IPS DF 6.9 (cell line): ENCODE results near the gene BRS3.

ENCODE experiments used
- DNase-seq: peaks from one replicate; pipeline ENCODE4 v3.0.0-alpha.2; 2013; ENCODE audit warnings: low read depth, low spot score
- H3K27ac ChIP-seq: one replicate; pipeline ENCODE4 v1.5.1; 2013; ENCODE audit warnings: low read length, control low read depth
- H3K27me3 ChIP-seq: 2 replicates; pipeline ENCODE4 v1.6.1; 2013; ENCODE audit warnings: mild to moderate bottlenecking, low read length; ENCODE audit not compliant: control insufficient read depth, insufficient read depth
- H3K36me3 ChIP-seq: 2 replicates; pipeline ENCODE4 v1.6.1; 2013; ENCODE audit warnings: low read length; ENCODE audit not compliant: control insufficient read depth, insufficient read depth
- H3K4me1 ChIP-seq: 2 replicates; pipeline ENCODE4 v1.6.1; 2013; ENCODE audit warnings: low read length; ENCODE audit not compliant: control insufficient read depth, insufficient read depth
- H3K4me3 ChIP-seq: 2 replicates; pipeline ENCODE4 v1.5.1; 2013; ENCODE audit warnings: mild to moderate bottlenecking, low read length
- H3K9me3 ChIP-seq: 2 replicates; pipeline ENCODE4 v1.6.1; 2013; ENCODE audit warnings: low read length, inconsistent platforms; ENCODE audit not compliant: control insufficient read depth, insufficient read depth
- WGBS: extraction: QIAGEN DNeasy Blood & Tissue Kit; methylation state at CpG from one replicate; pipeline ENCODE4 v1.1.7; 2013; ENCODE audit warnings: mixed read lengths, missing lambda C conversion rate; ENCODE audit not compliant: insufficient read length, insufficient coverage; 5-methylcytosine and 5-hydroxymethylcytosine counted together

Gene BRS3

DNA sequence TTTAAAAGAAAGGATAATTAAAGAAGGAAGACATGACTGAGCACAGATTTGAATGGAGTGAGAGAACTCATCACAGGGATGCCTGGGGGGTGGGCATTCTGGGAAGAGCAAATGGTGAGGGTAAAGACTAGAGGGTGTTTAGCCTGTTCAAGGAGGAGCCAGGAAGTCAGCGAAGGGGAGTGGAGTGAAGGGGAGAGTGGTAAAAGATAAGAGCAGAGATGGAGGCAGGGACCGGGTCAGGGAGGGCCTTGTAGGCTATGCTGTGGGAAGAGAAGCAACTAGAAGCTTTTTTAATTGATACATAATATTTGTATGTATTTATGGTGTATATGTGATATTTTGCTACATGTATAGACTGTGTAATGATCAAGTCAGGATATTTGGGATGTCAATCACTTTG, 42.0 kb downstream of the BRS3 start:
- Histone ChIP-seq H3K4me1 (no peaks in the 10 kb centered on the region), H3K27ac (no peak overlapping the region), H3K27me3 (no peaks in the 10 kb centered on the region), H3K4me3 (no peak overlapping the region), H3K36me3 (no peaks in the 10 kb centered on the region), H3K9me3 (no peaks in the 10 kb centered on the region)
- no peak for DNase-seq
- no CpG with 5 or more reads among the region's 2 CpGs for WGBS

DNA sequence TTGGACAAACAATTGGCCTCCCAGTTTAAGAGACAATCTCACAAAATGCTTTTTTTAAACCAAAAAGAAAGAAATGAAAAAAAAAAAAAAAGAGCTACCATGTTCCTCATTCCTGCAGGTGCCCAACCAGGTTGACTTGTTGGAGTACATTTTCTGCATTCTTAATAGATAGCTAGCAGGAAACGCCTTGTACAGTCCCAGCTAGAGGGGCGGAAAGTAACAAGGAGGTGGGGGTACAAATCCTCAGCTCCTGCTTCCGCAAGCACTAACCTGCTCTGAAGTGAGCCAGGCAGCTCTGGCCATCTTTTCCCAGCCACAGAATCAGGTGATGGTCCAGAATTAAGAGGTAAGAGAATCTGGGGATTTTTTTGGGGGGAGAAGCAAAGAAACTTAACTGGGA, 44.2 kb downstream of the BRS3 start, which contains the start of gene VGLL1:
TSS of gene VGLL1 (plus strand) at position 265 of the 400 bp plus-strand sequence. CDS start 3,806 bp downstream, outside the sequence.
- WGBS: no CpG with 5 or more reads among the region's 3 CpGs
- no peak within 1 kb of the TSS for H3K4me3 ChIP-seq
- H3K36me3 ChIP-seq: no peaks in the 10 kb centered on the region
- H3K27me3 ChIP-seq: no peaks in the 10 kb centered on the region
- H3K4me1 ChIP-seq: no peaks in the 10 kb centered on the region
- no peak for DNase-seq
- no peak within 1 kb of the TSS for H3K27ac ChIP-seq
- no peaks in the 10 kb centered on the region for H3K9me3 ChIP-seq

DNA sequence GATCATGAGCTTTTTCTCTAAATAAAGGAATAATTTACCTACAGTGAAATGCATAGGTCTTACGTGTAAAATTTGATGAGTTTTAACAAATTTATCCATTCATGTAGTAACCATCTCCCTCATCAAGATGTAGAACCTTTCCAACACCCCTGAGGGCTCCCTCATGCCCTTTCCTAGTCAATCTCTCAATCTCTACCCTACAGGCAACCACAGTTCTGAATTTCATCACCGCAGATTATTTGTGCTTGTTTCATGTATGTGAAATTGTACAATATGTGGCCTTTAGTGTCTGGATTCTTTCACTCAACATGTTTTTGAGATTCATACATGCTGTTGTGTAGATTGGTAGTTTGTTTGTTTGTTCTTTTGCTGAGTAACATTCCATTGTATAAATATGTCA, 46.4 kb downstream of the BRS3 start:
- Histone ChIP-seq H3K36me3 (no peaks in the 10 kb centered on the region), H3K27me3 (no peaks in the 10 kb centered on the region), H3K4me1 (no peaks in the 10 kb centered on the region), H3K4me3 (no peak overlapping the region), H3K27ac (no peak overlapping the region), H3K9me3 (no peaks in the 10 kb centered on the region)
- no CpG with 5 or more reads among the region's 2 CpGs for WGBS
- no peak for DNase-seq

DNA sequence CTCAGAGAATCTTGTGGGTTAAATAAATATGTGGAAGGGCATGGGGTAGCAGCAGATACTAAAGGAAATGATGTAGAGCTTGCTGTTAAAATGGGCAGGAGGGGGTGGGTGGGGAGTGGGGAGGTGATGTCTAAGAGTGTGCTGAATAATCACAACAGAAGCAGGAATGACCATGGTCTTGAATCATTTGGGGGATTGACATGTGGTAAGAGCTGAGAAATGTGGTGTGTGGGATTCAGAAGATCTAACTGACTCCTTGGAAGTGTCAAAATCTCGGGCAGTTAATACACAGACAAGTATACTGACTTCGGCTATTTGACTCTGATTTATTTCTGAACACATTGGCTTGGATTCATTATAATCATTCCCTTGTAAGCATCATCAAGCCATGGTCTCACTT, 51.1 kb downstream of the BRS3 start:
- H3K27me3 ChIP-seq: no peaks in the 10 kb centered on the region
- DNase-seq: no peak
- H3K4me1 ChIP-seq: no peaks in the 10 kb centered on the region
- H3K4me3 ChIP-seq: no peak overlapping the region
- no peak overlapping the region for H3K27ac ChIP-seq
- no CpG with 5 or more reads among the region's 2 CpGs for WGBS
- H3K9me3 ChIP-seq: no peaks in the 10 kb centered on the region
- no peaks in the 10 kb centered on the region for H3K36me3 ChIP-seq

DNA sequence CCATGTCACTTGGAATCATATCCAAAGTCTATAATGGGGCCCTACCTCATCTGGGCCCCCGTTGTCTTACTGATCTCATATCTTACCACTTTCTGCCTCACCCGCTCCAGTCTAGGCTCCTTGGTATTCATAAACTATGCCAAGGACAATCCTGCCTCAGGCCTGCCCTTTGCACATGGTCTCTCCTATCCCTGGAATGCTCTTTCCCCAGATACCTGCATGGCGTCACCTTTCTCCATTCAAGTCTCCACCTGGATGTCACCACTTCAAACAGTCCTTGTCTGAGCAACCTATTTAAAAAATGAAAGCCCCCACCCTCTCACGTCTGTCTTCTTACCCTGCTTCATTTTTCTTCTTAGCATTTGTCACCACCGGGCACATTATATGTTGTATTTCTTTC, 52.5 kb downstream of the BRS3 start:
- no peak for DNase-seq
- Histone ChIP-seq H3K36me3 (no peaks in the 10 kb centered on the region), H3K27ac (no peak overlapping the region), H3K4me1 (no peaks in the 10 kb centered on the region), H3K27me3 (no peaks in the 10 kb centered on the region), H3K9me3 (no peaks in the 10 kb centered on the region), H3K4me3 (no peak overlapping the region)
- no CpG with 5 or more reads among the region's 5 CpGs for WGBS

DNA sequence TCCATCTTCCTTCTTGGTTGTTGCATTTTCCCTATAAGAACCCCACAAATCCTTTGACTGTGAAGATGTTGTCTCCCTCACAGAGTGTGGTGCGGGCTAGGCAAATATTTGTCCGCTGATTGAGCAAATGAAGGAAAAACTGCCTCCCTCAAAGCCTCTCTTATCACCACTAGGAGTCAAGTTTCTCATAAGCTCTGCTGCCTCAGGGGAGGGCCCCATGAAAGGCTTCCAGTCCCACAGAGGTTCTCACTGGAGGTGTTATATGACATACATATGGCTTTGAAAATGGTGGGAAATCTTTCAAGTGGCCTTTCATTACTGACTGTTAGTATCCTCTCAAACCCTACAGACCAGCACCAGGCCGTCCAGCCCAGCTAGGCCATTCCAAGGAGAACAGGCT, 53.5 kb downstream of the BRS3 start:
- DNase-seq: no peak
- no CpG with 5 or more reads among the region's 3 CpGs for WGBS
- no peaks in the 10 kb centered on the region for H3K9me3 ChIP-seq
- H3K4me3 ChIP-seq: no peak overlapping the region
- H3K27ac ChIP-seq: no peak overlapping the region
- no peaks in the 10 kb centered on the region for H3K4me1 ChIP-seq
- no peaks in the 10 kb centered on the region for H3K27me3 ChIP-seq
- no peaks in the 10 kb centered on the region for H3K36me3 ChIP-seq

DNA sequence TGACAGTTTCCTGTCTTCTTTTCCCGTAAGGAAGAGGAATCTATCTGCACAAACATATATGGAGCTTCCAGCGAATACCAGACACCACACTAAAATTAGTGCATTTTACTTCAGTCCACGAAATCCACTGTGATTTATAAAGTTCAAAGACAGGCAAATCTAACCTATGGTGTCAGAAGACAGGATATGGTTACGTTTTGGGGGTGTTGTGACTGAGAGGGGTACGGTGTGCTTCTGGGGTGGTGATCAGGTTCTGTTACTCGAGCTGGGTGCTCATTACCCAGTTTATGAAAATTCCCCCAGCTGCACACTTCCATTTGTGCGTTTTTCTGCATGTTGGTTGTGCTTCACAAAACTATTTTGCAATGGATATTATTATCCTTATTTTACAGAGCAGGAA, 54.5 kb downstream of the BRS3 start:
- Histone ChIP-seq H3K4me1 (no peaks in the 10 kb centered on the region), H3K4me3 (no peak overlapping the region), H3K9me3 (no peaks in the 10 kb centered on the region), H3K36me3 (no peaks in the 10 kb centered on the region), H3K27me3 (no peaks in the 10 kb centered on the region), H3K27ac (no peak overlapping the region)
- no CpG with 5 or more reads among the region's 7 CpGs for WGBS
- DNase-seq: no peak
